ENCODE results near the gene PFKFB2.
"Not testable (repeated sequence)": the region's sequence is repeated elsewhere in the genome, so short reads cannot be mapped to it uniquely, and the experiment has no call there.

Gene PFKFB2

GRCh38 chr1:207039380-207040180 is 13.5 kb upstream of the PFKFB2 start:
- no peaks in the 10 kb centered on the region for H3K36me3 ChIP-seq
- peaks cover 3% of the 10 kb centered on the region for H3K9me3 ChIP-seq (ENCODE audit: severe bottlenecking)
- no peak for TF ChIP-seq CTCF (IDR thresholded peaks at IDR 0.05; ENCODE audit: low read depth, low read length)
- DNase-seq = no peak
- H3K27ac ChIP-seq = no peak overlapping the region
- H3K27me3 ChIP-seq (ENCODE audit: insufficient read depth, low read depth, severe bottlenecking) = peaks cover 67% of the 10 kb centered on the region
- H3K4me3 ChIP-seq (ENCODE audit: low read depth, low read length) = no peak overlapping the region

GRCh38 chr1:207040181-207040533 is 12.9 kb upstream of the PFKFB2 start:
- TF ChIP-seq CTCF (IDR thresholded peaks at IDR 0.05; ENCODE audit: low read depth, low read length) = no peak
- no peak overlapping the region for H3K27ac ChIP-seq
- peaks cover 3% of the 10 kb centered on the region for H3K9me3 ChIP-seq (ENCODE audit: severe bottlenecking)
- no peak for DNase-seq
- H3K4me3 ChIP-seq (ENCODE audit: low read depth, low read length) = no peak overlapping the region
- no peaks in the 10 kb centered on the region for H3K36me3 ChIP-seq
- peaks cover 61% of the 10 kb centered on the region for H3K27me3 ChIP-seq (ENCODE audit: insufficient read depth, low read depth, severe bottlenecking)

GRCh38 chr1:207041397-207041796 is 11.7 kb upstream of the PFKFB2 start:
- not testable (repeated sequence) for DNase-seq; H3K27ac ChIP-seq; H3K36me3 ChIP-seq; H3K9me3 ChIP-seq (ENCODE audit: severe bottlenecking); H3K4me3 ChIP-seq (ENCODE audit: low read depth, low read length)
- H3K27me3 ChIP-seq (ENCODE audit: insufficient read depth, low read depth, severe bottlenecking) = peaks cover 49% of the 10 kb centered on the region

- Histone ChIP-seq H3K4me3 (ENCODE audit: low read depth, low read length) (no peak overlapping the region), H3K36me3 (peaks cover 12% of the 10 kb centered on the region), H3K27ac (no peak overlapping the region), H3K27me3 (ENCODE audit: insufficient read depth, low read depth, severe bottlenecking) (peaks cover 22% of the 10 kb centered on the region), H3K9me3 (ENCODE audit: severe bottlenecking) (peaks cover 4% of the 10 kb centered on the region)
- DNase-seq = no peak
- TF ChIP-seq CTCF (IDR thresholded peaks at IDR 0.05; ENCODE audit: low read depth, low read length) = no peak
Observed at GRCh38 chr1:207045453-207045852, 7.6 kb upstream of the PFKFB2 start.

GRCh38 chr1:207047505-207047904 is 5.6 kb upstream of the PFKFB2 start:
- Histone ChIP-seq H3K27ac (no peak overlapping the region), H3K36me3 (peaks cover 12% of the 10 kb centered on the region), H3K9me3 (ENCODE audit: severe bottlenecking) (peaks cover 21% of the 10 kb centered on the region), H3K27me3 (ENCODE audit: insufficient read depth, low read depth, severe bottlenecking) (peaks cover 35% of the 10 kb centered on the region), H3K4me3 (ENCODE audit: low read depth, low read length) (no peak overlapping the region)
- no peak for DNase-seq
- TF ChIP-seq CTCF (IDR thresholded peaks at IDR 0.05; ENCODE audit: low read depth, low read length) = no peak

- H3K27me3 ChIP-seq (ENCODE audit: insufficient read depth, low read depth, severe bottlenecking) = peaks cover 40% of the 10 kb centered on the region
- no peak for TF ChIP-seq CTCF (IDR thresholded peaks at IDR 0.05; ENCODE audit: low read depth, low read length)
- no peak for DNase-seq
- H3K27ac ChIP-seq = no peak overlapping the region
- H3K9me3 ChIP-seq (ENCODE audit: severe bottlenecking) = peaks cover 25% of the 10 kb centered on the region
- H3K36me3 ChIP-seq = peaks cover 12% of the 10 kb centered on the region
- no peak overlapping the region for H3K4me3 ChIP-seq (ENCODE audit: low read depth, low read length)
Observed at GRCh38 chr1:207048041-207048440, 5.0 kb upstream of the PFKFB2 start.
